Measurements from ENCODE around the gene UNC13D. TPM values are rescaled to one million over a fixed set of nuclear protein-coding genes. Genes with fewer than 3 reads are reported as not detected.
"Not testable (repeated sequence)": the region's sequence is repeated elsewhere in the genome, so short reads cannot be mapped to it uniquely, and the experiment has no call there.

UNC13D gene
- total RNA-seq, 1 experiment from 2014 or later: 20.2 TPM

DNA sequence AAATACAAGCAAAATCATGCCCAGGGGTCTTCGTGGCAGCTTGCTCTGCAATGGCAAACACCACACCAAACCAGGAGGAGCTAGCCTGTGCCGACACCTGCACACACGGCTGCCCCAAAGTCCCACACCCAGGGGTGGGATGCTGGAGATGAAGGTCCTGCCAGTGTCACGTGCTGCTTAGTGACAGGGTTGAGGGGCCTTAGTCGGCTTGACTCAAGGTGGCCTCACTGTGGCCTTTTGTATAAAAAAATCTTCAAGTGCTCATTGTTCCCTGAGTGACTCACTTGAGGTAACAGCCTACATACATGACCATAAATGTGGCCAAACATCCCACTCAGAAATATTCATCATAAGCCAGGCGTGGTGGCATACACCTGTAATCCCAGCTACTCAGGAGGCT, 45.2 kb upstream of the UNC13D start:
- intact Hi-C loops (cut with micrococcal nuclease): no loop called here
- ATAC-seq (peak; percentile 63), DNase-seq (ENCODE audit: low read depth, low spot score) (no peak)

DNA sequence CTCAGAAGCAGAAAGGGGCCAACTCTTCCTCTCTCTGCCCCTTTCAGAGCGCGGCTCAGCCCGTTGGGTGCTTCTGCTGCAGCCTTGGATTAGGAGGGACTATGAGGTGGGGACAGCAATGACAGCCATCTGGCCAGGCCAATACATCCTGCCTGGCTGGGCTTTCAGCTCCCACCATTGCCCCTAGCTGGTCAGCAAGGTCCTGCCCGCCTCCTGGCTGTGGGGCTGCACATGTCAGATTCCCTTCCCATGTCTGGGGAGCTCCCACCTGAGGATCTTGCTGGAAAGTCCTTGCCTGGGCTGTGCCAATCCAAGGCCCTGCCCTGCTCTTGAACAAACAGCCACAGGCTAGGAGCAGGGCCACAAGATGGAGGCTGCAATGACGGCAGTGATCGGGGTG, 44.3 kb upstream of the UNC13D start:
- BruUV-seq (replicated peaks): no TSS peak
- no peaks in the 10 kb centered on the region for H3K9me3 ChIP-seq (ENCODE audit: control insufficient read depth in 1 of 2, insufficient read depth in 1 of 2, low read depth in 1 of 2, low read length in 2 of 2)
- no peak overlapping the region for H3K4me3 ChIP-seq (replicated peaks in 1 of 2; ENCODE audit: low read depth in 1 of 2, low read length in 2 of 2)
- ChIA-PET RAD21 (ENCODE audit: low non-redundant PET in 1 of 2, low total read pairs in 2 of 2, uncharacterized antibody in 2 of 2, unreplicated experiment in 2 of 2) (no interaction called here), POLR2A (interaction anchor here (0.5 to 3.4 kb wide), 3 partner anchors 9 to 100 kb away, joined by 3 to 15 read pairs (median 5); partner anchors contain the start of gene TRIM47), CTCF (interaction anchor here (2.2 kb wide), 1 partner anchor 11 kb away, joined by 5 read pairs; no protein-coding TSS in a partner anchor)
- H3K4me1 ChIP-seq (ENCODE audit: control insufficient read depth in 1 of 2, insufficient read depth in 2 of 2, low read length in 2 of 2): peaks cover 7 to 15% of the 10 kb centered on the region in 2 experiments
- H4K20me1 ChIP-seq (ENCODE audit: insufficient read depth): no peaks in the 10 kb centered on the region
- no peak overlapping the region for H3K9ac ChIP-seq (ENCODE audit: low read length)
- H2AFZ ChIP-seq (ENCODE audit: low read depth, low read length, poor library complexity, severe bottlenecking): no peak overlapping the region
- H3K9me2 ChIP-seq (ENCODE audit: insufficient read depth): no peaks in the 10 kb centered on the region
- H3K79me2 ChIP-seq (ENCODE audit: insufficient read depth, low read length): no peaks in the 10 kb centered on the region
- no peak for ATAC-seq
- H3K27ac ChIP-seq (ENCODE audit: low read depth, low read length): no peak overlapping the region
- H3K36me3 ChIP-seq (ENCODE audit: control insufficient read depth in 1 of 2, insufficient read depth in 2 of 2, low read length in 2 of 2): no peaks in the 10 kb centered on the region
- no peak for DNase-seq (ENCODE audit: low read depth, low spot score)
- intact Hi-C loops (cut with micrococcal nuclease): no loop called here
- H3K4me2 ChIP-seq (ENCODE audit: low read length): no peak overlapping the region
- no peaks in the 10 kb centered on the region for H3K27me3 ChIP-seq (ENCODE audit: insufficient read depth, low read length)
- TF ChIP-seq, protein P1, sequence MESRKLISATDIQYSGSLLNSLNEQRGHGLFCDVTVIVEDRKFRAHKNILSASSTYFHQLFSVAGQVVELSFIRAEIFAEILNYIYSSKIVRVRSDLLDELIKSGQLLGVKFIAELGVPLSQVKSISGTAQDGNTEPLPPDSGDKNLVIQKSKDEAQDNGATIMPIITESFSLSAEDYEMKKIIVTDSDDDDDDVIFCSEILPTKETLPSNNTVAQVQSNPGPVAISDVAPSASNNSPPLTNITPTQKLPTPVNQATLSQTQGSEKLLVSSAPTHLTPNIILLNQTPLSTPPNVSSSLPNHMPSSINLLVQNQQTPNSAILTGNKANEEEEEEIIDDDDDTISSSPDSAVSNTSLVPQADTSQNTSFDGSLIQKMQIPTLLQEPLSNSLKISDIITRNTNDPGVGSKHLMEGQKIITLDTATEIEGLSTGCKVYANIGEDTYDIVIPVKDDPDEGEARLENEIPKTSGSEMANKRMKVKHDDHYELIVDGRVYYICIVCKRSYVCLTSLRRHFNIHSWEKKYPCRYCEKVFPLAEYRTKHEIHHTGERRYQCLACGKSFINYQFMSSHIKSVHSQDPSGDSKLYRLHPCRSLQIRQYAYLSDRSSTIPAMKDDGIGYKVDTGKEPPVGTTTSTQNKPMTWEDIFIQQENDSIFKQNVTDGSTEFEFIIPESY (IDR thresholded peaks at IDR 0.05; ENCODE audit: extremely low read depth, insufficient replicate concordance, low read length): no peak
- TF ChIP-seq, protein P2, sequence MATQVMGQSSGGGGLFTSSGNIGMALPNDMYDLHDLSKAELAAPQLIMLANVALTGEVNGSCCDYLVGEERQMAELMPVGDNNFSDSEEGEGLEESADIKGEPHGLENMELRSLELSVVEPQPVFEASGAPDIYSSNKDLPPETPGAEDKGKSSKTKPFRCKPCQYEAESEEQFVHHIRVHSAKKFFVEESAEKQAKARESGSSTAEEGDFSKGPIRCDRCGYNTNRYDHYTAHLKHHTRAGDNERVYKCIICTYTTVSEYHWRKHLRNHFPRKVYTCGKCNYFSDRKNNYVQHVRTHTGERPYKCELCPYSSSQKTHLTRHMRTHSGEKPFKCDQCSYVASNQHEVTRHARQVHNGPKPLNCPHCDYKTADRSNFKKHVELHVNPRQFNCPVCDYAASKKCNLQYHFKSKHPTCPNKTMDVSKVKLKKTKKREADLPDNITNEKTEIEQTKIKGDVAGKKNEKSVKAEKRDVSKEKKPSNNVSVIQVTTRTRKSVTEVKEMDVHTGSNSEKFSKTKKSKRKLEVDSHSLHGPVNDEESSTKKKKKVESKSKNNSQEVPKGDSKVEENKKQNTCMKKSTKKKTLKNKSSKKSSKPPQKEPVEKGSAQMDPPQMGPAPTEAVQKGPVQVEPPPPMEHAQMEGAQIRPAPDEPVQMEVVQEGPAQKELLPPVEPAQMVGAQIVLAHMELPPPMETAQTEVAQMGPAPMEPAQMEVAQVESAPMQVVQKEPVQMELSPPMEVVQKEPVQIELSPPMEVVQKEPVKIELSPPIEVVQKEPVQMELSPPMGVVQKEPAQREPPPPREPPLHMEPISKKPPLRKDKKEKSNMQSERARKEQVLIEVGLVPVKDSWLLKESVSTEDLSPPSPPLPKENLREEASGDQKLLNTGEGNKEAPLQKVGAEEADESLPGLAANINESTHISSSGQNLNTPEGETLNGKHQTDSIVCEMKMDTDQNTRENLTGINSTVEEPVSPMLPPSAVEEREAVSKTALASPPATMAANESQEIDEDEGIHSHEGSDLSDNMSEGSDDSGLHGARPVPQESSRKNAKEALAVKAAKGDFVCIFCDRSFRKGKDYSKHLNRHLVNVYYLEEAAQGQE (IDR thresholded peaks at IDR 0.05; ENCODE audit: low read depth): no peak
- peak; percentile 16; the same call in 1 of the 2 replicates for TF ChIP-seq POLR2AphosphoS5 (IDR thresholded peaks at IDR 0.05; ENCODE audit: low read depth, low read length)

More for the DNA sequence above, 45.2 kb upstream of the UNC13D start:
- ChIA-PET CTCF (interaction anchor here (0.7 kb wide), 2 partner anchors 30 to 34 kb away, joined by 3 to 4 read pairs; partner anchors contain the start of gene WBP2), RAD21 (ENCODE audit: low non-redundant PET in 1 of 2, low total read pairs in 2 of 2, uncharacterized antibody in 2 of 2, unreplicated experiment in 2 of 2) (interaction anchor here in 1 of 2 experiments (0.5 kb wide), 1 partner anchor 11 kb away, joined by 3 read pairs; the partner anchor contains the start of gene TRIM47), POLR2A (interaction anchor here (0.6 to 3.4 kb wide), 7 partner anchors 10 to 733 kb away, joined by 3 to 15 read pairs (median 4); partner anchors contain the start of genes ACOX1, TEN1 and TRIM47)
- H3K9me2 ChIP-seq (ENCODE audit: insufficient read depth): no peaks in the 10 kb centered on the region
- H3K27ac ChIP-seq (ENCODE audit: low read depth, low read length): no peak overlapping the region
- H3K4me3 ChIP-seq (replicated peaks in 1 of 2; ENCODE audit: low read depth in 1 of 2, low read length in 2 of 2): no peak overlapping the region
- no peaks in the 10 kb centered on the region for H3K36me3 ChIP-seq (ENCODE audit: control insufficient read depth in 1 of 2, insufficient read depth in 2 of 2, low read length in 2 of 2)
- no peak overlapping the region for H2AFZ ChIP-seq (ENCODE audit: low read depth, low read length, poor library complexity, severe bottlenecking)
- BruUV-seq (replicated peaks): TSS peak; percentile 58
- H3K79me2 ChIP-seq (ENCODE audit: insufficient read depth, low read length): peaks cover 6% of the 10 kb centered on the region; the same call in 1 of the 2 replicates
- H3K4me1 ChIP-seq (ENCODE audit: control insufficient read depth in 1 of 2, insufficient read depth in 2 of 2, low read length in 2 of 2): peaks cover 7 to 20% of the 10 kb centered on the region in 2 experiments
- no peaks in the 10 kb centered on the region for H3K27me3 ChIP-seq (ENCODE audit: insufficient read depth, low read length)
- no peak overlapping the region for H3K9ac ChIP-seq (ENCODE audit: low read length)
- H4K20me1 ChIP-seq (ENCODE audit: insufficient read depth): no peaks in the 10 kb centered on the region
- TF ChIP-seq SRF (IDR thresholded peaks at IDR 0.05; ENCODE audit: low read depth): no peak
- H3K9me3 ChIP-seq (ENCODE audit: control insufficient read depth in 1 of 2, insufficient read depth in 1 of 2, low read depth in 1 of 2, low read length in 2 of 2): no peaks in the 10 kb centered on the region
- no peak overlapping the region; the same call in 1 of the 2 replicates for H3K4me2 ChIP-seq (ENCODE audit: low read length)

DNA sequence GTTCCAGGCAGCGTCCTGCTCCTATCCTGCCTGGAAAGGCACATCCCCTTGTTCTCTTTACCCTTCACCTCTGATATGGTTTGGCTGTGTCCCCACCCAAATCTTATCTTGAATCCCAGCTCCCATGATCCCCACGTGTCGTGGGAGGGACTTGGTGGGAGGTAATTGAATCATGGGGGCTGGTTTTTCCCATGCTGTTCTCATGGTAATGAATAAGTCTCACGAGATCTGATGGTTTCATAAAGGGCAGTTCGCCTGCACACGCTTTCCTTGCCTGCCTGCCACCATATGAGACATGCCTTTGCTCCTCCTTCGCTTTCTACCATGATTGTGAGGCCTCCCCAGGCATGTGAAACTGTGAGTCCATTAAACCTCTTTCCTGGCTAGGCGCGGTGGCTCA, 41.7 kb upstream of the UNC13D start:
- POLR2A ChIA-PET: interaction anchor here (0.9 kb wide), 1 partner anchor 10 kb away, joined by 3 read pairs; no protein-coding TSS in a partner anchor

More for the DNA sequence above, 41.7 kb upstream of the UNC13D start:
- H3K27ac ChIP-seq (ENCODE audit: low read depth, low read length); H3K9ac ChIP-seq (ENCODE audit: low read length); H3K27me3 ChIP-seq (ENCODE audit: insufficient read depth, low read length); RAD21 ChIA-PET (ENCODE audit: low non-redundant PET in 1 of 2, low total read pairs in 2 of 2, uncharacterized antibody in 2 of 2, unreplicated experiment in 2 of 2); H3K79me2 ChIP-seq (ENCODE audit: insufficient read depth, low read length); intact Hi-C loops (cut with micrococcal nuclease); H3K4me2 ChIP-seq (ENCODE audit: low read length); H3K4me3 ChIP-seq (replicated peaks in 1 of 2; ENCODE audit: low read depth in 1 of 2, low read length in 2 of 2); H3K9me3 ChIP-seq (ENCODE audit: control insufficient read depth in 1 of 2, insufficient read depth in 1 of 2, low read depth in 1 of 2, low read length in 2 of 2); ATAC-seq; BruUV-seq (replicated peaks); CTCF ChIA-PET; H3K36me3 ChIP-seq (ENCODE audit: control insufficient read depth in 1 of 2, insufficient read depth in 2 of 2, low read length in 2 of 2); H2AFZ ChIP-seq (ENCODE audit: low read depth, low read length, poor library complexity, severe bottlenecking); H3K9me2 ChIP-seq (ENCODE audit: insufficient read depth); H4K20me1 ChIP-seq (ENCODE audit: insufficient read depth); DNase-seq (ENCODE audit: low read depth, low spot score): not testable (repeated sequence)
- peaks cover 7 to 15% of the 10 kb centered on the region in 2 experiments for H3K4me1 ChIP-seq (ENCODE audit: control insufficient read depth in 1 of 2, insufficient read depth in 2 of 2, low read length in 2 of 2)
